K562 (cell line): ENCODE measurements around the gene MEX3D. TPM values are rescaled to one million over a fixed set of nuclear protein-coding genes. Genes with fewer than 3 reads are reported as not detected.

ENCODE experiments used
- ARHGAP35 ChIP-seq: fragments of 450-650 bp; IDR thresholded peaks from 2 replicates; pipeline ENCODE4 v1.6.1; 2018; ENCODE audit not compliant: partially characterized antibody
- ARID1B ChIP-seq: fragments of 450-650 bp; IDR thresholded peaks from 2 replicates; pipeline ENCODE4 v1.6.1; 2016; ENCODE audit warnings: antibody characterized with exemption, mild to moderate bottlenecking, inconsistent platforms
- HLTF ChIP-seq: fragments of 450-650 bp; IDR thresholded peaks from 2 replicates; pipeline ENCODE4 v1.6.1; 2016
- MTA1 ChIP-seq: fragments of 450-650 bp; IDR thresholded peaks from 2 replicates; pipeline ENCODE4 v1.6.1; 2017; ENCODE audit warnings: borderline replicate concordance
- SIN3A ChIP-seq, 2 experiments: fragments of 150-350 bp in 1 of 2; IDR thresholded peaks; 2 replicates each; pipeline ENCODE4 v1.6.1; 2011 to 2016; ENCODE audit warnings: borderline replicate concordance in 2 of 2, low read depth in 2 of 2, low read length in 2 of 2, mild to moderate bottlenecking in 2 of 2, moderate library complexity in 2 of 2; ENCODE audit not compliant: control insufficient read depth in 1 of 2
- SUPT5H ChIP-seq: fragments of 450-650 bp; IDR thresholded peaks from 2 replicates; pipeline ENCODE4 v1.6.1; 2016
- TAF9B ChIP-seq: fragments of 450-650 bp; IDR thresholded peaks from 2 replicates; pipeline ENCODE4 v1.6.1; 2018; ENCODE audit warnings: mild to moderate bottlenecking; ENCODE audit not compliant: partially characterized antibody
- TRIM24 ChIP-seq, 2 experiments: fragments of 450-650 bp; IDR thresholded peaks; 2 replicates each; pipeline ENCODE4 v1.6.1; 2016
- ZEB2 ChIP-seq: fragments of 450-650 bp; IDR thresholded peaks from 2 replicates; pipeline ENCODE4 v1.6.1; 2016
- polyA plus RNA-seq, 8 experiments: library from polyadenylated mRNA; depleted of rRNA in 4 of 8; stranded (reverse) in 5 of 8; unstranded in 3 of 8; fragments of >200 nt; fragmentation: Nextera tagmentation in 2 of 8; fragmentation: Illumina TruSeq in 1 of 8; extraction: Ambion mirVana in 2 of 8; extraction: Trizol in 1 of 8; gene quantifications; 2 replicates each; pipeline versions ENCODE4 v1.2.1 to v1.2.3, GENCODE V29; 2011 to 2014; ENCODE audit warnings: inconsistent platforms in 1 of 8, missing spikeins in 1 of 8
- total RNA-seq, 7 experiments: library from RNA; depleted of rRNA in 6 of 7; stranded (reverse); fragments of >200 nt in 6 of 7; fragmentation: Illumina TruSeq in 2 of 7; extraction: Trizol in 2 of 7; gene quantifications; 2 replicates each; pipeline versions ENCODE4 v1.2.1 to v1.2.3, GENCODE V29; 2011 to 2021; ENCODE audit warnings: low replicate concordance in 1 of 7
- TF ChIP-seq, protein P1 (sequence below): fragments of 450-650 bp; IDR thresholded peaks from 2 replicates; pipeline ENCODE4 v1.6.1; 2018; ENCODE audit not compliant: partially characterized antibody
- TF ChIP-seq, protein P2 (sequence below), 2 experiments: fragments of 150-350 bp in 1 of 2; IDR thresholded peaks; 2 replicates each; pipeline ENCODE4 v1.6.1; 2012 to 2016; ENCODE audit warnings: low read depth in 2 of 2, low read length in 2 of 2, mild to moderate bottlenecking in 1 of 2, moderate library complexity in 1 of 2
- TF ChIP-seq, protein P3 (sequence below): fragments of 450-650 bp; IDR thresholded peaks from 2 replicates; pipeline ENCODE4 v1.6.1; 2016; ENCODE audit warnings: antibody characterized with exemption
- TF ChIP-seq, protein P4 (sequence below), 2 experiments: fragments of 250-450 bp in 1 of 2; fragments of 450-650 bp in 1 of 2; sonication (Bioruptor Pico) in 1 of 2; IDR thresholded peaks; 2 replicates each; pipeline versions ENCODE4 v1.6.1 to v1.8.0; 2016 to 2021; ENCODE audit warnings: mild to moderate bottlenecking in 2 of 2, moderate library complexity in 2 of 2, missing compliant biosample characterization in 1 of 2, missing genetic modification characterization in 1 of 2

The MEX3D gene
- total and polyA plus RNA-seq, 9 of the 15 experiments (the other 6 are each of a cell fraction or from before 2014, with no cell fraction given) = 1.7 to 39.3 (median 5.7) TPM

- TF ChIP-seq TRIM24 (IDR thresholded peaks at IDR 0.05) (0 out of 4 replicates have a peak, but pooled peaks of 1 of the 2 experiments have one; percentile 25), ARID1B (no peak; the same call in 1 of the 2 replicates), ARHGAP35 (peak; percentile 28), SIN3A (IDR thresholded peaks at IDR 0.05; ENCODE audit: borderline replicate concordance in 2 of 2, control insufficient read depth in 1 of 2, low read depth in 2 of 2, low read length in 2 of 2) (no peak), ZEB2 (peak; percentile 23; the same call in 1 of the 2 replicates), HLTF (0 out of 2 replicates have a peak, but pooled peaks have one; percentile 54), SUPT5H (no peak), MTA1 (peak; percentile 71; the same call in 1 of the 2 replicates), TAF9B (no peak)
- TF ChIP-seq, protein P1, sequence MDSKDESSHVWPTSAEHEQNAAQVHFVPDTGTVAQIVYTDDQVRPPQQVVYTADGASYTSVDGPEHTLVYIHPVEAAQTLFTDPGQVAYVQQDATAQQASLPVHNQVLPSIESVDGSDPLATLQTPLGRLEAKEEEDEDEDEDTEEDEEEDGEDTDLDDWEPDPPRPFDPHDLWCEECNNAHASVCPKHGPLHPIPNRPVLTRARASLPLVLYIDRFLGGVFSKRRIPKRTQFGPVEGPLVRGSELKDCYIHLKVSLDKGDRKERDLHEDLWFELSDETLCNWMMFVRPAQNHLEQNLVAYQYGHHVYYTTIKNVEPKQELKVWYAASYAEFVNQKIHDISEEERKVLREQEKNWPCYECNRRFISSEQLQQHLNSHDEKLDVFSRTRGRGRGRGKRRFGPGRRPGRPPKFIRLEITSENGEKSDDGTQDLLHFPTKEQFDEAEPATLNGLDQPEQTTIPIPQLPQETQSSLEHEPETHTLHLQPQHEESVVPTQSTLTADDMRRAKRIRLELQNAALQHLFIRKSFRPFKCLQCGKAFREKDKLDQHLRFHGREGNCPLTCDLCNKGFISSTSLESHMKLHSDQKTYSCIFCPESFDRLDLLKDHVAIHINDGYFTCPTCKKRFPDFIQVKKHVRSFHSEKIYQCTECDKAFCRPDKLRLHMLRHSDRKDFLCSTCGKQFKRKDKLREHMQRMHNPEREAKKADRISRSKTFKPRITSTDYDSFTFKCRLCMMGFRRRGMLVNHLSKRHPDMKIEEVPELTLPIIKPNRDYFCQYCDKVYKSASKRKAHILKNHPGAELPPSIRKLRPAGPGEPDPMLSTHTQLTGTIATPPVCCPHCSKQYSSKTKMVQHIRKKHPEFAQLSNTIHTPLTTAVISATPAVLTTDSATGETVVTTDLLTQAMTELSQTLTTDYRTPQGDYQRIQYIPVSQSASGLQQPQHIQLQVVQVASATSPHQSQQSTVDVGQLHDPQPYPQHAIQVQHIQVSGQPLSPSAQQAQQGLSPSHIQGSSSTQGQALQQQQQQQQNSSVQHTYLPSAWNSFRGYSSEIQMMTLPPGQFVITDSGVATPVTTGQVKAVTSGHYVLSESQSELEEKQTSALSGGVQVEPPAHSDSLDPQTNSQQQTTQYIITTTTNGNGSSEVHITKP = peak; percentile 80
- TF ChIP-seq, protein P2, sequence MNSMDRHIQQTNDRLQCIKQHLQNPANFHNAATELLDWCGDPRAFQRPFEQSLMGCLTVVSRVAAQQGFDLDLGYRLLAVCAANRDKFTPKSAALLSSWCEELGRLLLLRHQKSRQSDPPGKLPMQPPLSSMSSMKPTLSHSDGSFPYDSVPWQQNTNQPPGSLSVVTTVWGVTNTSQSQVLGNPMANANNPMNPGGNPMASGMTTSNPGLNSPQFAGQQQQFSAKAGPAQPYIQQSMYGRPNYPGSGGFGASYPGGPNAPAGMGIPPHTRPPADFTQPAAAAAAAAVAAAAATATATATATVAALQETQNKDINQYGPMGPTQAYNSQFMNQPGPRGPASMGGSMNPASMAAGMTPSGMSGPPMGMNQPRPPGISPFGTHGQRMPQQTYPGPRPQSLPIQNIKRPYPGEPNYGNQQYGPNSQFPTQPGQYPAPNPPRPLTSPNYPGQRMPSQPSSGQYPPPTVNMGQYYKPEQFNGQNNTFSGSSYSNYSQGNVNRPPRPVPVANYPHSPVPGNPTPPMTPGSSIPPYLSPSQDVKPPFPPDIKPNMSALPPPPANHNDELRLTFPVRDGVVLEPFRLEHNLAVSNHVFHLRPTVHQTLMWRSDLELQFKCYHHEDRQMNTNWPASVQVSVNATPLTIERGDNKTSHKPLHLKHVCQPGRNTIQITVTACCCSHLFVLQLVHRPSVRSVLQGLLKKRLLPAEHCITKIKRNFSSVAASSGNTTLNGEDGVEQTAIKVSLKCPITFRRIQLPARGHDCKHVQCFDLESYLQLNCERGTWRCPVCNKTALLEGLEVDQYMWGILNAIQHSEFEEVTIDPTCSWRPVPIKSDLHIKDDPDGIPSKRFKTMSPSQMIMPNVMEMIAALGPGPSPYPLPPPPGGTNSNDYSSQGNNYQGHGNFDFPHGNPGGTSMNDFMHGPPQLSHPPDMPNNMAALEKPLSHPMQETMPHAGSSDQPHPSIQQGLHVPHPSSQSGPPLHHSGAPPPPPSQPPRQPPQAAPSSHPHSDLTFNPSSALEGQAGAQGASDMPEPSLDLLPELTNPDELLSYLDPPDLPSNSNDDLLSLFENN (IDR thresholded peaks at IDR 0.05; ENCODE audit: low read depth in 2 of 2, low read length in 2 of 2) = no peak
- TF ChIP-seq, protein P3, sequence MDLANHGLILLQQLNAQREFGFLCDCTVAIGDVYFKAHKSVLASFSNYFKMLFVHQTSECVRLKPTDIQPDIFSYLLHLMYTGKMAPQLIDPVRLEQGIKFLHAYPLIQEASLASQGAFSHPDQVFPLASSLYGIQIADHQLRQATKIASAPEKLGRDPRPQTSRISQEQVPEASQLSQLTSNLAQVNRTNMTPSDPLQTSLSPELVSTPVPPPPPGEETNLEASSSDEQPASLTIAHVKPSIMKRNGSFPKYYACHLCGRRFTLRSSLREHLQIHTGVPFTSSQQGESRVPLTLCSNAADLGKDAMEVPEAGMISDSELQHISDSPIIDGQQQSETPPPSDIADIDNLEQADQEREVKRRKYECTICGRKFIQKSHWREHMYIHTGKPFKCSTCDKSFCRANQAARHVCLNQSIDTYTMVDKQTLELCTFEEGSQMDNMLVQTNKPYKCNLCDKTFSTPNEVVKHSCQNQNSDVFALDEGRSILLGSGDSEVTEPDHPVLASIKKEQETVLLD = peak; percentile 70; the same call in 1 of the 2 replicates
- TF ChIP-seq, protein P4, sequence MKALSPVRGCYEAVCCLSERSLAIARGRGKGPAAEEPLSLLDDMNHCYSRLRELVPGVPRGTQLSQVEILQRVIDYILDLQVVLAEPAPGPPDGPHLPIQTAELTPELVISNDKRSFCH (CRISPR knock-in tag; IDR thresholded peaks at IDR 0.05) = no peak
- TF ChIP-seq, protein P4 (tag; IDR thresholded peaks at IDR 0.05) = no peak
Measured at GRCh38 chr19:1569997-1570396, 1.9 kb upstream of the MEX3D start (continued).
